HG03521 (cell line): Measurements from ENCODE around the gene PSMF1.

Experiments used
- ATAC-seq: cut with Tn5 transposase; IDR thresholded peaks from one replicate; pipeline ENCODE4 v1.9.1; 2021; ENCODE audit warnings: mild to moderate bottlenecking, moderate library complexity; ENCODE audit not compliant: unreplicated experiment

The PSMF1 gene

GRCh38 chr20:1118336-1119127, at the start of gene PSMF1:
Gene PSMF1, plus strand, starts transcription at chr20:1118602. Its CDS starts 172 bp downstream, at chr20:1118774.
- ATAC-seq = peak; percentile 96

- no peak for ATAC-seq
Measured at GRCh38 chr20:1072258-1072657, 46.1 kb upstream of the PSMF1 start.

- ATAC-seq = no peak
Measured at GRCh38 chr20:1075616-1076015, 42.8 kb upstream of the PSMF1 start.

GRCh38 chr20:1081891-1082290, 36.5 kb upstream of the PSMF1 start:
- ATAC-seq = no peak

GRCh38 chr20:1083431-1084080, 34.8 kb upstream of the PSMF1 start:
- no peak for ATAC-seq

GRCh38 chr20:1085492-1086276, 32.7 kb upstream of the PSMF1 start:
- no peak for ATAC-seq

- ATAC-seq = no peak
Measured at GRCh38 chr20:1086277-1087213, 31.9 kb upstream of the PSMF1 start.

GRCh38 chr20:1087311-1087905, 31.0 kb upstream of the PSMF1 start:
- ATAC-seq = no peak

GRCh38 chr20:1094751-1095150, 23.7 kb upstream of the PSMF1 start:
- no peak for ATAC-seq

GRCh38 chr20:1101533-1101932, 16.9 kb upstream of the PSMF1 start:
- ATAC-seq = no peak

- ATAC-seq = no peak
Measured at GRCh38 chr20:1102016-1102415, 16.4 kb upstream of the PSMF1 start.

- ATAC-seq = no peak
Measured at GRCh38 chr20:1103751-1104150, 14.7 kb upstream of the PSMF1 start.

GRCh38 chr20:1105599-1106194, 12.7 kb upstream of the PSMF1 start:
- no peak for ATAC-seq

- no peak for ATAC-seq
Measured at GRCh38 chr20:1107176-1107575, 11.2 kb upstream of the PSMF1 start.

- ATAC-seq = no peak
Measured at GRCh38 chr20:1108437-1108920, 9.9 kb upstream of the PSMF1 start.

- no peak for ATAC-seq
Measured at GRCh38 chr20:1112908-1113307, 5.5 kb upstream of the PSMF1 start.

GRCh38 chr20:1118004-1118335, 432 bp upstream of the PSMF1 start:
- no peak for ATAC-seq

- no peak for ATAC-seq
Measured at GRCh38 chr20:1119128-1119505, 715 bp downstream of the PSMF1 start.

- ATAC-seq = no peak
Measured at GRCh38 chr20:1119524-1119923, 1.1 kb downstream of the PSMF1 start.

GRCh38 chr20:1121429-1121828, 3.0 kb downstream of the PSMF1 start:
- no peak for ATAC-seq
